T47D (cell line): Measurements from ENCODE around the gene STRIP1.
"Not testable (repeated sequence)": the region's sequence is repeated elsewhere in the genome, so short reads cannot be mapped to it uniquely, and the experiment has no call there.

ENCODE experiments used
- DNase-seq, 2 experiments: peaks; one replicate each; pipeline versions ENCODE4 v3.0.0 to v3.0.0-alpha.2; 2011 to 2012; ENCODE audit warnings: low read depth in 1 of 2, low spot score in 1 of 2
- JUND ChIP-seq: IDR thresholded peaks from 2 replicates; pipeline ENCODE4 v1.6.1; 2012; ENCODE audit warnings: low read depth
- in situ Hi-C: cut with HindIII; loops from 2 replicates; pipeline ENCODE4 v1.10.0; 2016; ENCODE audit warnings: low sequenced_read_pairs, low pct_unique_long_range_greater_than_20kb

The STRIP1 gene

GRCh38 chr1:110018396-110018795 is 16.0 kb upstream of the STRIP1 start:
- DNase-seq: no peak
- in situ Hi-C loops: no loop called here
- no peak for TF ChIP-seq JUND

- TF ChIP-seq JUND: no peak
- in situ Hi-C loops: no loop called here
These were observed 14.7 kb upstream of the STRIP1 start for GRCh38 chr1:110019770-110020169.

GRCh38 chr1:110021285-110021684 is 13.1 kb upstream of the STRIP1 start:
- in situ Hi-C loops: no loop called here
- DNase-seq: no peak
- no peak for TF ChIP-seq JUND

More at GRCh38 chr1:110019770-110020169, 14.7 kb upstream of the STRIP1 start:
- DNase-seq: no peak

- in situ Hi-C loops: no loop called here
- no peak for DNase-seq
- no peak for TF ChIP-seq JUND
These were observed 9.8 kb upstream of the STRIP1 start for GRCh38 chr1:110024613-110025012.

- in situ Hi-C loops, DNase-seq: not testable (repeated sequence)
These were observed 3.7 kb upstream of the STRIP1 start for GRCh38 chr1:110030687-110031086.

GRCh38 chr1:110032327-110032726 is 2.1 kb upstream of the STRIP1 start:
- DNase-seq: no peak
- no peak for TF ChIP-seq JUND
- in situ Hi-C loops: no loop called here

GRCh38 chr1:110033421-110033820 is 1.0 kb upstream of the STRIP1 start:
- no peak for DNase-seq
- TF ChIP-seq JUND: no peak
- in situ Hi-C loops: no loop called here

GRCh38 chr1:110034040-110034450 is 379 bp upstream of the STRIP1 start:
- in situ Hi-C loops: no loop called here
- no peak for TF ChIP-seq JUND
- DNase-seq: no peak

- TF ChIP-seq JUND: no peak
- no peak for DNase-seq
- in situ Hi-C loops: no loop called here
These were observed 870 bp downstream of the STRIP1 start for GRCh38 chr1:110035236-110035752.

GRCh38 chr1:110038271-110038670 is 3.8 kb downstream of the STRIP1 start:
- TF ChIP-seq JUND: no peak
- no peak for DNase-seq
- in situ Hi-C loops: no loop called here

- in situ Hi-C loops: no loop called here
- no peak for DNase-seq
These were observed 5.2 kb downstream of the STRIP1 start for GRCh38 chr1:110039641-110040040.

GRCh38 chr1:110040548-110040947 is 6.1 kb downstream of the STRIP1 start:
- no peak for DNase-seq
- in situ Hi-C loops: no loop called here
- TF ChIP-seq JUND: no peak

More at GRCh38 chr1:110039641-110040040, 5.2 kb downstream of the STRIP1 start:
- TF ChIP-seq JUND: no peak

GRCh38 chr1:110043016-110043415 is 8.6 kb downstream of the STRIP1 start:
- DNase-seq: no peak
- in situ Hi-C loops: no loop called here
- TF ChIP-seq JUND: no peak

GRCh38 chr1:110047463-110047862 is 13.0 kb downstream of the STRIP1 start:
- in situ Hi-C loops: no loop called here
- TF ChIP-seq JUND: no peak

GRCh38 chr1:110048240-110048639 is 13.8 kb downstream of the STRIP1 start:
- no peak for DNase-seq
- no peak for TF ChIP-seq JUND
- in situ Hi-C loops: no loop called here

More at GRCh38 chr1:110047463-110047862, 13.0 kb downstream of the STRIP1 start:
- peak in 1 of 2 experiments; percentile 13 for DNase-seq
